Measurements from ENCODE around the gene SNAPC5. TPM values are rescaled to one million over a fixed set of nuclear protein-coding genes. Genes with fewer than 3 reads are reported as not detected.
"Not testable (repeated sequence)": the region's sequence is repeated elsewhere in the genome, so short reads cannot be mapped to it uniquely, and the experiment has no call there.

SNAPC5 gene
- total and polyA plus RNA-seq, 2 experiments from 2014 or later = 21.2 to 43.2 TPM

DNA sequence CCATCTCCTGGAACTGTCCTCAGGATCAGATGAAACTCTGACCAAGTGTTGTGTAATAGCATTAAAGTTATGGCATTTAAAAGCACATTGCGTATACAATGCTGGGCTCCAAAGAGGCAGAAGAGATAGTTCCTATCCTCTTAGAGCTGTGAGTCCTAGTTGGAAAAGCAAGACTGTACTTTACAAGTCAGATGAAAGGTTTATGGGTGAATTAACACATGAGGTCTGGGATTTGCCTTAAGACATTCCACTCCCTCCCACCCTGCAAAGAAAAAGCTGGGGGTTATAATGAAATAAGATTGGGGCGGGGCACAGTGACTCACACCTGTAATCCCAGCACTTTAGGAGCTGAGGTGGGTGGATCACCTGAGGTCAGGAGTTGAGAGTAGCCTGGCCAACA lies 35.6 kb downstream of the SNAPC5 start:
- H3K27ac ChIP-seq (ENCODE audit: low read depth) = no peak overlapping the region; the same call in 1 of the 2 replicates
- H3K4me1 ChIP-seq (ENCODE audit: insufficient read depth) = peaks cover 27% of the 10 kb centered on the region
- no peaks in the 10 kb centered on the region for H3K27me3 ChIP-seq (ENCODE audit: insufficient read depth)
- no peak overlapping the region for H3K4me3 Mint-ChIP-seq
- ATAC-seq (no peak), DNase-seq (ENCODE audit: low spot score) (no peak)
- H4K20me1 ChIP-seq (replicated peaks; ENCODE audit: insufficient read depth) = peaks cover 11% of the 10 kb centered on the region
- H3K36me3 ChIP-seq (ENCODE audit: insufficient read depth) = no peaks in the 10 kb centered on the region; the same call in 1 of the 2 replicates
- H3K27me3 Mint-ChIP-seq (ENCODE audit: insufficient read depth, low read depth, poor library complexity) = no peaks in the 10 kb centered on the region
- H3K9me3 Mint-ChIP-seq = peaks cover 23% of the 10 kb centered on the region
- H3K36me3 Mint-ChIP-seq (ENCODE audit: low read depth) = peaks cover 37% of the 10 kb centered on the region
- H3K4me2 ChIP-seq = no peak overlapping the region
- H3K9me2 ChIP-seq (ENCODE audit: insufficient read depth) = no peaks in the 10 kb centered on the region
- H3K4me3 ChIP-seq = no peak overlapping the region
- H3F3A ChIP-seq (replicated peaks; ENCODE audit: low read depth) = no peaks in the 10 kb centered on the region
- peaks cover 45% of the 10 kb centered on the region for H3K4me1 Mint-ChIP-seq
- H2AFZ ChIP-seq = no peak overlapping the region
- no peak overlapping the region for H3K27ac Mint-ChIP-seq
- no peaks in the 10 kb centered on the region for H3K79me2 ChIP-seq (replicated peaks; ENCODE audit: insufficient read depth)
- TF ChIP-seq, protein P1, sequence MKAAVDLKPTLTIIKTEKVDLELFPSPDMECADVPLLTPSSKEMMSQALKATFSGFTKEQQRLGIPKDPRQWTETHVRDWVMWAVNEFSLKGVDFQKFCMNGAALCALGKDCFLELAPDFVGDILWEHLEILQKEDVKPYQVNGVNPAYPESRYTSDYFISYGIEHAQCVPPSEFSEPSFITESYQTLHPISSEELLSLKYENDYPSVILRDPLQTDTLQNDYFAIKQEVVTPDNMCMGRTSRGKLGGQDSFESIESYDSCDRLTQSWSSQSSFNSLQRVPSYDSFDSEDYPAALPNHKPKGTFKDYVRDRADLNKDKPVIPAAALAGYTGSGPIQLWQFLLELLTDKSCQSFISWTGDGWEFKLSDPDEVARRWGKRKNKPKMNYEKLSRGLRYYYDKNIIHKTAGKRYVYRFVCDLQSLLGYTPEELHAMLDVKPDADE (IDR thresholded peaks at IDR 0.05) = no peak
- TF ChIP-seq, protein P2, sequence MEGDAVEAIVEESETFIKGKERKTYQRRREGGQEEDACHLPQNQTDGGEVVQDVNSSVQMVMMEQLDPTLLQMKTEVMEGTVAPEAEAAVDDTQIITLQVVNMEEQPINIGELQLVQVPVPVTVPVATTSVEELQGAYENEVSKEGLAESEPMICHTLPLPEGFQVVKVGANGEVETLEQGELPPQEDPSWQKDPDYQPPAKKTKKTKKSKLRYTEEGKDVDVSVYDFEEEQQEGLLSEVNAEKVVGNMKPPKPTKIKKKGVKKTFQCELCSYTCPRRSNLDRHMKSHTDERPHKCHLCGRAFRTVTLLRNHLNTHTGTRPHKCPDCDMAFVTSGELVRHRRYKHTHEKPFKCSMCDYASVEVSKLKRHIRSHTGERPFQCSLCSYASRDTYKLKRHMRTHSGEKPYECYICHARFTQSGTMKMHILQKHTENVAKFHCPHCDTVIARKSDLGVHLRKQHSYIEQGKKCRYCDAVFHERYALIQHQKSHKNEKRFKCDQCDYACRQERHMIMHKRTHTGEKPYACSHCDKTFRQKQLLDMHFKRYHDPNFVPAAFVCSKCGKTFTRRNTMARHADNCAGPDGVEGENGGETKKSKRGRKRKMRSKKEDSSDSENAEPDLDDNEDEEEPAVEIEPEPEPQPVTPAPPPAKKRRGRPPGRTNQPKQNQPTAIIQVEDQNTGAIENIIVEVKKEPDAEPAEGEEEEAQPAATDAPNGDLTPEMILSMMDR (conservative IDR thresholded peaks at IDR 0.05; ENCODE audit: low read depth in 2 of 2) = no peak
- TF ChIP-seq POLR2AphosphoS5 (IDR thresholded peaks at IDR 0.05; ENCODE audit: low read depth) (no peak), JUNB (IDR thresholded peaks at IDR 0.05; ENCODE audit: unreplicated experiment) (no peak), EZH2phosphoT487 (IDR thresholded peaks at IDR 0.05; ENCODE audit: unreplicated experiment) (no peak), ZNF114 (CRISPR knock-in tag; IDR thresholded peaks at IDR 0.05) (no peak), CREB1 (CRISPR knock-in tag; IDR thresholded peaks at IDR 0.05; ENCODE audit: low read depth) (no peak), NANOG (IDR thresholded peaks at IDR 0.05; ENCODE audit: borderline replicate concordance) (no peak), EZH2 (IDR thresholded peaks at IDR 0.05; ENCODE audit: low read depth, unreplicated experiment) (no peak), ZNF331 (CRISPR knock-in tag; IDR thresholded peaks at IDR 0.05; ENCODE audit: low read depth) (no peak)
- TF ChIP-seq, protein P3, sequence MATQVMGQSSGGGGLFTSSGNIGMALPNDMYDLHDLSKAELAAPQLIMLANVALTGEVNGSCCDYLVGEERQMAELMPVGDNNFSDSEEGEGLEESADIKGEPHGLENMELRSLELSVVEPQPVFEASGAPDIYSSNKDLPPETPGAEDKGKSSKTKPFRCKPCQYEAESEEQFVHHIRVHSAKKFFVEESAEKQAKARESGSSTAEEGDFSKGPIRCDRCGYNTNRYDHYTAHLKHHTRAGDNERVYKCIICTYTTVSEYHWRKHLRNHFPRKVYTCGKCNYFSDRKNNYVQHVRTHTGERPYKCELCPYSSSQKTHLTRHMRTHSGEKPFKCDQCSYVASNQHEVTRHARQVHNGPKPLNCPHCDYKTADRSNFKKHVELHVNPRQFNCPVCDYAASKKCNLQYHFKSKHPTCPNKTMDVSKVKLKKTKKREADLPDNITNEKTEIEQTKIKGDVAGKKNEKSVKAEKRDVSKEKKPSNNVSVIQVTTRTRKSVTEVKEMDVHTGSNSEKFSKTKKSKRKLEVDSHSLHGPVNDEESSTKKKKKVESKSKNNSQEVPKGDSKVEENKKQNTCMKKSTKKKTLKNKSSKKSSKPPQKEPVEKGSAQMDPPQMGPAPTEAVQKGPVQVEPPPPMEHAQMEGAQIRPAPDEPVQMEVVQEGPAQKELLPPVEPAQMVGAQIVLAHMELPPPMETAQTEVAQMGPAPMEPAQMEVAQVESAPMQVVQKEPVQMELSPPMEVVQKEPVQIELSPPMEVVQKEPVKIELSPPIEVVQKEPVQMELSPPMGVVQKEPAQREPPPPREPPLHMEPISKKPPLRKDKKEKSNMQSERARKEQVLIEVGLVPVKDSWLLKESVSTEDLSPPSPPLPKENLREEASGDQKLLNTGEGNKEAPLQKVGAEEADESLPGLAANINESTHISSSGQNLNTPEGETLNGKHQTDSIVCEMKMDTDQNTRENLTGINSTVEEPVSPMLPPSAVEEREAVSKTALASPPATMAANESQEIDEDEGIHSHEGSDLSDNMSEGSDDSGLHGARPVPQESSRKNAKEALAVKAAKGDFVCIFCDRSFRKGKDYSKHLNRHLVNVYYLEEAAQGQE (IDR thresholded peaks at IDR 0.05; ENCODE audit: unreplicated experiment) = no peak

DNA sequence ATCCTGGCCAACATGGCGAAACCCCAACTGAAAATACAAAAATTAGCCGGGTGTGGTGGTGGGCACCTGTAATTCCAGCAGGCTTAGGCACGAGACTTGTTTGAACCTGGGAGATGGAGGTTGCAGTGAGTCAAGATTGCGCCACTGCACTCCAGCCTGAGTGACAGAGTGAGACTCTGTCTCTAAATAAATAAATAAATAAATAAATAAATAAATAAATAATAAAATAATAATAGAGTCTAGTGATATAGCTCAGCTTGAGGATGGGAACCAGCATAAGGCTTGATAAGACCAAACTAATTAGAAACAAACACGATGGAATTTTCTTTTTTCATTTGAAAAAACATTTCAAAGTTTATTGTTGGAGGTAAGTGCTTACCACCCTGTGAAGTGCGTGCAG lies 36.3 kb downstream of the SNAPC5 start:
- DNase-seq (ENCODE audit: low spot score); H3F3A ChIP-seq (replicated peaks; ENCODE audit: low read depth); H3K27ac Mint-ChIP-seq; H3K27me3 Mint-ChIP-seq (ENCODE audit: insufficient read depth, low read depth, poor library complexity); H3K27me3 ChIP-seq (ENCODE audit: insufficient read depth); H3K36me3 ChIP-seq (ENCODE audit: insufficient read depth); H3K79me2 ChIP-seq (replicated peaks; ENCODE audit: insufficient read depth); H3K4me3 Mint-ChIP-seq; H3K4me2 ChIP-seq; H3K4me3 ChIP-seq; H3K27ac ChIP-seq (ENCODE audit: low read depth); H3K9me2 ChIP-seq (ENCODE audit: insufficient read depth); H2AFZ ChIP-seq; ATAC-seq: not testable (repeated sequence)
- H3K4me1 Mint-ChIP-seq = peaks cover 49% of the 10 kb centered on the region
- peaks cover 17% of the 10 kb centered on the region for H3K9me3 Mint-ChIP-seq
- H3K4me1 ChIP-seq (ENCODE audit: insufficient read depth) = peaks cover 27% of the 10 kb centered on the region
- peaks cover 31% of the 10 kb centered on the region for H3K36me3 Mint-ChIP-seq (ENCODE audit: low read depth)
- peaks cover 11% of the 10 kb centered on the region for H4K20me1 ChIP-seq (replicated peaks; ENCODE audit: insufficient read depth)
